Activated CD4-positive, alpha-beta T cell treated with anti-CD3 and anti-CD28 coated beads, Interleukin-2, amount 10 ng/mL, durations not matched to agents 7 days and 5 days (primary cell): ENCODE results near the gene MC4R. TPM values are rescaled to one million over a fixed set of nuclear protein-coding genes. Genes with fewer than 3 reads are reported as not detected.
"Not testable (repeated sequence)": the region's sequence is repeated elsewhere in the genome, so short reads cannot be mapped to it uniquely, and the experiment has no call there.

Experiments used
- CTCF ChIA-PET: fragments of 350-600 bp; sonication (Branson Sonifier 250); formaldehyde crosslinking; loops from one replicate; lab custom pipeline; 2021; ENCODE audit warnings: antibody characterized with exemption; lab: Charles Lee
- POLR2A ChIA-PET: fragments of 350-600 bp; sonication (Branson Sonifier 250); formaldehyde crosslinking; loops from one replicate; lab custom pipeline; 2021; ENCODE audit warnings: antibody characterized with exemption; lab: Charles Lee
- DNase-seq: peaks from one replicate; pipeline ENCODE4 v3.0.0-alpha.2; 2020
- H3K27ac Mint-ChIP-seq: one replicate; pipeline ENCODE4 v1.8.0; 2021; ENCODE audit warnings: mild to moderate bottlenecking, moderate library complexity, mixed read lengths
- H3K27me3 Mint-ChIP-seq: one replicate; pipeline ENCODE4 v1.8.0; 2021; ENCODE audit warnings: mixed read lengths
- H3K36me3 Mint-ChIP-seq: one replicate; pipeline ENCODE4 v1.8.0; 2021; ENCODE audit warnings: low read depth, mixed read lengths
- H3K4me1 Mint-ChIP-seq: one replicate; pipeline ENCODE4 v1.8.0; 2021; ENCODE audit warnings: mixed read lengths
- H3K4me3 Mint-ChIP-seq: one replicate; pipeline ENCODE4 v1.8.0; 2021; ENCODE audit warnings: mild to moderate bottlenecking, moderate library complexity, mixed read lengths
- H3K9me3 Mint-ChIP-seq: one replicate; pipeline ENCODE4 v1.8.0; 2021; ENCODE audit warnings: mixed read lengths
- total RNA-seq, 2 experiments: library from RNA; stranded (reverse); gene quantifications; one replicate each; pipeline ENCODE4 v1.2.3, GENCODE V29; 2021

Gene MC4R
- not detected for total RNA-seq

GRCh38 chr18:60372596-60372995 is at the start of gene MC4R:
TSS of gene MC4R (minus strand) at chr18:60372775. CDS start at chr18:60372349, 426 bp downstream.
- Mint-ChIP-seq H3K36me3 (no peaks in the 10 kb centered on the region), H3K9me3 (no peaks in the 10 kb centered on the region), H3K4me1 (no peaks in the 10 kb centered on the region), H3K4me3 (no peak within 1 kb of the TSS), H3K27ac (no peak within 1 kb of the TSS), H3K27me3 (no peaks in the 10 kb centered on the region)
- ChIA-PET CTCF (no interaction called here), POLR2A (no interaction called here)
- DNase-seq, result no peak

DNA sequence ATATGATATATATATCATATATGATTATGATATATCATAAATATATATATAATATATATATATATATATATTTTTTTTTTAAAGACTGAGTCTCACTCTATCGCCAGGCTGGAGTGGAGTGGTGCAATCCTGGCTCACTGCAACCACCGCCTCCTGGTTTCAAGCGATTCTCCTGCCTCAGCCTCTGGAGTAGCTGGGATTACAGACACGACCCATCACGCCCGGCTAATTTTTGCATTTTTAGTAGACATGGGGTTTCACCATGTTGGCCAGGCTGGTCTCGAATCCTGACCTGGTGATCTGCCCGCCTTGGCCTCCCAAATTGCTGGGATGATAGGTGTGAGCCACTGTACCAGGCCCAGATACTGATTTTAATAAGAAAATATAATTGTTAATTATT is 49.7 kb upstream of the MC4R start:
- H3K9me3 Mint-ChIP-seq, H3K4me1 Mint-ChIP-seq, CTCF ChIA-PET, H3K4me3 Mint-ChIP-seq, POLR2A ChIA-PET, H3K36me3 Mint-ChIP-seq, DNase-seq, H3K27ac Mint-ChIP-seq, H3K27me3 Mint-ChIP-seq: not testable (repeated sequence)

- Mint-ChIP-seq H3K27me3 (no peaks in the 10 kb centered on the region), H3K4me3 (no peak overlapping the region)
Observed at GRCh38 chr18:60421356-60422118, 49.0 kb upstream of the MC4R start.

DNA sequence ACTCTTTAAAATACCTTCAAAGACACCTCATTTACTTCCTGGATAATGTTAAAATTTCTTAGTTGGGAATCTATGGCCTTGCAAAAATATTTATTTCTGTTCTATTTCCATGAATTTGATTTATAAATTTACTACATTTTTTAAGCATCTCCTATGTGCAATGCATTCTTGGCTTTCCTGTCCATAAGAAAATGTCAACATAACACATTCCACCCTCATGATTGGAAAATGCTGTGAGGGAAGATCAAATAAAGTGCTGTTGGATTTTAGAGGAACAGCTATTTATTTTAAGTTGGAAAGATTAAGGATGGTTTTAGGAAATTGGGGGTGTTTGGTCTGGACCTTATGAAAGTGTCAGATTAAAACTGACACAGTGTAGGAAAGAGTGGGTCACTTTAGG is 45.4 kb upstream of the MC4R start:
- Mint-ChIP-seq H3K36me3 (no peaks in the 10 kb centered on the region), H3K9me3 (no peaks in the 10 kb centered on the region)
- POLR2A ChIA-PET, result no interaction called here

More at GRCh38 chr18:60421356-60422118, 49.0 kb upstream of the MC4R start:
- no peak overlapping the region for H3K27ac Mint-ChIP-seq
- DNase-seq, result no peak
- CTCF ChIA-PET, result no interaction called here
- POLR2A ChIA-PET, result no interaction called here
- H3K4me1 Mint-ChIP-seq, result no peaks in the 10 kb centered on the region
- H3K9me3 Mint-ChIP-seq, result no peaks in the 10 kb centered on the region
- no peaks in the 10 kb centered on the region for H3K36me3 Mint-ChIP-seq

DNA sequence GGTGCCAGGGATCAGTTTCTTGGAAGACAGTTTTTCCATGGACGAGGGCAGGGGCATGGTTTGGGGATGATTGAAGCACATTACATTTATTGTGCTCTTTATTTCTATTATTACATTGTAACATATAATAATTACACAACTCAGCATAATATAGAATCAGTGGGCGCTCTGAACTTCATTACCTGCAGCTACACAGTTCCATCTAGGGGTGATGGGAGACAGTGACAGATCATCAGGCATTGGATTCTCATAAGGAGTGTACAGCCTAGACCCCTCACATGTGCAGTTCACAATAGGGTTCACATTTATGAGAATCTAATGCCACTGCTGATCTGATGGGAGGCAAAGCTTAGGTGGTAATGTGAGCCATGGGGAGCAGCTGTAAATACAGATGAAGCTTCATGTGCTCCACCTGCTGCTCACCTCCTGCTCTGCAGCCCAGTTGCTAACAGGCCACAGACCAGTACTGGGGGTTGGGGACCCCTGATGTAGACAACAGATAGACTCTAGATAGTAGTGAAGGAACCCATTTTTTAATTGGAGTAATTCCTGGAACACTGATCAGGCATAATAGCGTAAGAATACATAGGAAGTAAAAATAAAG is 41.5 kb upstream of the MC4R start:
- DNase-seq, result no peak
- no peak overlapping the region for H3K27ac Mint-ChIP-seq

More for the DNA sequence above, 45.4 kb upstream of the MC4R start:
- Mint-ChIP-seq H3K4me3 (no peak overlapping the region), H3K27ac (no peak overlapping the region), H3K4me1 (no peaks in the 10 kb centered on the region), H3K27me3 (no peaks in the 10 kb centered on the region)
- CTCF ChIA-PET, result no interaction called here
- DNase-seq, result no peak

DNA sequence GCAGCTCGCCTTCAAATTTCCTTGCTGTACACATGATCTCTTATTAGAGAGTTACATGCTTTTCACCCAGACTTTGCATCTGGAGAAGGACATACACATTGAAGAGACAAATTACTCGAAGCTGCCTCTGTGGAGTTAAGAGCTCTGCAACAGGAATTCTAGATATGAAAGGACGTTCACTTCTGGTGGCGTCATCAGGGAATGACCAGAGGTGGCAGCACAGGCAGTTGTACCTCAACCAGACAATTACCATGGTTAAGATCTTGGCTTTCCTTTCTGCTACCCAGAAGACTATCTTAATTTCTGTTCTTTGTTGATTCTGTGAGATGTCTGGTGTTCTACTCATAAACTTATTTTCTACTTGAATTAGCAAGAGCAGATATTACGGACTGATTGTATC is 39.1 kb upstream of the MC4R start:
- Mint-ChIP-seq H3K27me3 (no peaks in the 10 kb centered on the region), H3K4me1 (no peaks in the 10 kb centered on the region), H3K9me3 (no peaks in the 10 kb centered on the region), H3K36me3 (no peaks in the 10 kb centered on the region), H3K4me3 (no peak overlapping the region), H3K27ac (no peak overlapping the region)
- DNase-seq, result no peak
- ChIA-PET POLR2A (no interaction called here), CTCF (no interaction called here)

More for the DNA sequence above, 41.5 kb upstream of the MC4R start:
- no peaks in the 10 kb centered on the region for H3K9me3 Mint-ChIP-seq
- no peaks in the 10 kb centered on the region for H3K27me3 Mint-ChIP-seq
- no peak overlapping the region for H3K4me3 Mint-ChIP-seq
- ChIA-PET POLR2A (no interaction called here), CTCF (no interaction called here)
- no peaks in the 10 kb centered on the region for H3K36me3 Mint-ChIP-seq
- H3K4me1 Mint-ChIP-seq, result no peaks in the 10 kb centered on the region

- H3K27ac Mint-ChIP-seq, result no peak overlapping the region
- ChIA-PET CTCF (no interaction called here), POLR2A (no interaction called here)
- no peaks in the 10 kb centered on the region for H3K27me3 Mint-ChIP-seq
- DNase-seq, result no peak
- H3K4me3 Mint-ChIP-seq, result no peak overlapping the region
- no peaks in the 10 kb centered on the region for H3K4me1 Mint-ChIP-seq
- H3K9me3 Mint-ChIP-seq, result no peaks in the 10 kb centered on the region
- no peaks in the 10 kb centered on the region for H3K36me3 Mint-ChIP-seq
Observed at GRCh38 chr18:60406721-60407120, 34.1 kb upstream of the MC4R start.

DNA sequence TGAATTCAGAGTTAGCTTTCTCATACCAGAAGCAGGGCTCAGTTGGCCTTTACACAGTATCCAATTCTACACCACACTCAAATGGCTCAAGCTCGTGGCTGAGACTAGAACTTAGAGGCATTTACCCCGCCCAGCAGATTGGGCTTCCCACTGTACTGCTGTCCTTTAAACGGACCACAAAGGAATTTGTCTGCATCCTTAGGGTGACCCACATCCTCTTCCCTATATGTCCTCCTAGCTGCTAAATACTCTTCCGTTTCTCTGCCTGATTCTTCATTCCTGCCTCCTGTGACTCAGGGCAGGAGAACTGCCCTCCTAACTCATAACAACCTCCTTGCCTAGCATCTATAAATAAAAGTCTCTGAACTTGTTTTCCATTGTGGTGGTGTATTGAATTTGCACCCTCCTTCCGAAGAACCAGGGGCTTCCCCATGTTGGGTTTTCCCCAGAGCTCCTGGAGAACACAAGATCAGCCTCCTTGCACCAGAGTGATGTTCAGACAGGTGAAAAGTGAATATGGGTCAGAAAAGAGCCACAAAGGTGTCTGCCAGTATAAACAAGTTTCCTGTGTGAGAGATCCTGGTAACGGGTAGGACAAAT is 32.0 kb upstream of the MC4R start:
- no peak for DNase-seq
- ChIA-PET POLR2A (no interaction called here), CTCF (no interaction called here)
- Mint-ChIP-seq H3K9me3 (peaks cover 2% of the 10 kb centered on the region), H3K4me3 (no peak overlapping the region), H3K4me1 (no peaks in the 10 kb centered on the region), H3K27me3 (no peaks in the 10 kb centered on the region), H3K36me3 (no peaks in the 10 kb centered on the region), H3K27ac (no peak overlapping the region)

DNA sequence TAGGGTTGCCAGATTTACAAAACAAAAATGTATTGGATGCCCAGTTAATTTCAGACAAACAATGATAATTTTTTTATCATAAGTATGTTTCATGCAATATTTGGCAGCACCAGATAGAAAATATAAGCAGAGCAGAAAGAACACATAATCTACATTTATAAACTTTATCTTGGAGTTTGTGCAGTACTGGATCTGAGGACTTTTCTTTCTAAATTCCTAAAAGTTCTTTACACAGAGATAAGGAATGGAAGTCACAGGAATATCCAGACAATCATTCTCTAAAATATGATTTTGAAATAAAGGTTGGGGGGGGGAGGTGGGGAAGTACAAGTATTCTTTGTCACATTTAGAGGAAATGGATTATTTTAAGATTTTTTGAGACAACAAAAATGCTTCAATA is 28.8 kb upstream of the MC4R start:
- peaks cover 2% of the 10 kb centered on the region for H3K9me3 Mint-ChIP-seq
- ChIA-PET CTCF (no interaction called here), POLR2A (no interaction called here)
- no peak for DNase-seq
- H3K4me1 Mint-ChIP-seq, result no peaks in the 10 kb centered on the region
- no peaks in the 10 kb centered on the region for H3K36me3 Mint-ChIP-seq
- H3K27ac Mint-ChIP-seq, result no peak overlapping the region
- no peaks in the 10 kb centered on the region for H3K27me3 Mint-ChIP-seq
- no peak overlapping the region for H3K4me3 Mint-ChIP-seq

DNA sequence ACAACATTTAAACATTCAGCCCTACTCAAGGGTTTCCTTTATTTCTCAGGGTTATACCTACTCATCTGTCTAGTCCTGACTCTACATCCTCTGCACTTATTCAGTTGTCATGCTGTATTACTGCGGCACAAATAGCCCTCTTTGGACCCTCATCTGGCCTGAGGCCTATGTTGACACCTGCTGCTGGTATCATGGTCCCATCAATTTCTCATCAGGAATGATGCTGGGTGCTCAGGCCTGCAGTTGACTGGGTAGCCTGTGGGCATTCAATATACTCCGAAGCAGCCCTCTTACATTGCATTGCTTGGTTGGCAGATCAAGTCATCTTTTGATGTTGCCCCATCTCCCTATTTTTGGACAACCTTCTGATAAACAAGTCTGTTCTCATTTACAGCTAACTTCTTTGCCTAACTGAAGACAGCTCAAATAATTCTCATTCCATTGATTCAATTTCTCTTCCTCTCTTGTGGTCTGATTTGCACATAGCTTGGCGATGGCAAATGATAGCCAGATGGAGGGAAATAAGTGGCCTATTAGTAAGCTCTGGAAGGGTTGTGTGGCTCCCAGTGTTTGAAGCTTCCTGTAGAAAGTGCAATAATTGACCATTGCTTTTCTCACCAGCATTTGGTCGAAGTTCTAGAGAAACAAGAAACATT is 19.1 kb upstream of the MC4R start:
- Mint-ChIP-seq H3K27me3 (no peaks in the 10 kb centered on the region), H3K9me3 (no peaks in the 10 kb centered on the region), H3K36me3 (no peaks in the 10 kb centered on the region), H3K27ac (no peak overlapping the region), H3K4me1 (no peaks in the 10 kb centered on the region), H3K4me3 (no peak overlapping the region)
- DNase-seq, result no peak
- ChIA-PET POLR2A (no interaction called here), CTCF (no interaction called here)

DNA sequence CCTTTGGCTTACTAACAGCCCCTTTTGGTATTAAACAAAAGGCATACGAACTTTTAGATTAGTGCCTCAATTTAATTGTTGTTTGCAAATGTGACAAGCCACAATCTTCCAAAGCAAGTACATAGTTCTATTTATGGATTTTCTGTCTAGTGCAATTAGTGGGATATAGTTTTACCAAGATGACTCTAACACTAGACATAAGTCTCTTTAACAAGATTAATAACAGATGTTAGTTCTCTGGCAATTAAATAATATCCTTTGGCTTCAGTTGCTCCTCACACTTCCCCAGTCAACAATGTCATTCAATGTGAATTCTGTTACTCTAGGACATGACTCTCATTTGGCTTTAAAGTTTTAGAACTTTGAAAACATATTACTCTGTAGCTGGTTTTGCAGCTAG is 16.7 kb upstream of the MC4R start:
- Mint-ChIP-seq H3K4me3 (no peak overlapping the region), H3K27me3 (no peaks in the 10 kb centered on the region), H3K9me3 (no peaks in the 10 kb centered on the region), H3K36me3 (no peaks in the 10 kb centered on the region), H3K4me1 (no peaks in the 10 kb centered on the region), H3K27ac (no peak overlapping the region)
- ChIA-PET POLR2A (no interaction called here), CTCF (no interaction called here)
- DNase-seq, result no peak

- Mint-ChIP-seq H3K27me3 (no peaks in the 10 kb centered on the region), H3K4me1 (no peaks in the 10 kb centered on the region), H3K9me3 (no peaks in the 10 kb centered on the region), H3K4me3 (no peak overlapping the region), H3K36me3 (no peaks in the 10 kb centered on the region), H3K27ac (no peak overlapping the region)
- ChIA-PET POLR2A (no interaction called here), CTCF (no interaction called here)
- no peak for DNase-seq
Observed at GRCh38 chr18:60385693-60386092, 13.1 kb upstream of the MC4R start.

DNA sequence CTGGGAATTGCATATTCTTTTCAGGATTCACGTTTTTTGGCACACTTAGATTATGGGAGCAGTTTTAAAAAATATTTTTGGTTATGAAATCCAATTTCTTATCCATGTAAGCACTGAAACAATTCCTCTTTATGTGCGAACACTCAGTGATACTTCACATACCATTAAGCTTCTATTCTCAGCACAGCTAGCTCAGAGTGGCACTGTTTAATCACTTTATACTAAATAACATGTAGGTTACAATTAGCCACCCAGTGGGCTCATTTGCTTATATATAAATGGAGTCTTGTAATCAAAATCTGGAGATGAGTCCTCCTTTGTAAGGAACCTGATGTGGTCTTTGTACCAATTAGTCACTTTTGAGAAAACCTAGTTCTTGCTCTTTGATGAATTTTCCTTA is 11.3 kb upstream of the MC4R start:
- no peaks in the 10 kb centered on the region for H3K4me1 Mint-ChIP-seq
- H3K4me3 Mint-ChIP-seq, result no peak overlapping the region
- ChIA-PET POLR2A (no interaction called here), CTCF (no interaction called here)
- no peaks in the 10 kb centered on the region for H3K27me3 Mint-ChIP-seq
- no peaks in the 10 kb centered on the region for H3K36me3 Mint-ChIP-seq
- no peak overlapping the region for H3K27ac Mint-ChIP-seq
- no peaks in the 10 kb centered on the region for H3K9me3 Mint-ChIP-seq
- no peak for DNase-seq
